Ovary (tissue), 9 donors: ENCODE measurements around the gene GAS6. TPM values are rescaled to one million over a fixed set of nuclear protein-coding genes. Genes with fewer than 3 reads are reported as not detected.

Experiments
- DNase-seq, 5 donors: peaks; one replicate each; pipeline ENCODE4 v3.0.0-alpha.2; 2019 to 2020
- H3K27ac ChIP-seq, 2 donors: fragments of 200-600 bp; one replicate each; pipeline versions ENCODE4 v1.5.1 to v1.8.0; 2019 to 2022
- H3K27me3 ChIP-seq: fragments of 200-600 bp; one replicate; pipeline ENCODE4 v1.8.0; 2022
- H3K36me3 ChIP-seq: fragments of 200-600 bp; sonication (generic); one replicate; pipeline ENCODE4 v1.5.1; 2019
- H3K4me1 ChIP-seq: one replicate; pipeline ENCODE4 v1.8.1; 2013; ENCODE audit warnings: mild to moderate bottlenecking, moderate library complexity; ENCODE audit not compliant: insufficient read depth
- H3K4me3 ChIP-seq: fragments of 200-600 bp; sonication (generic); one replicate; pipeline ENCODE4 v1.5.1; 2017
- H3K9me3 ChIP-seq, 2 donors: fragments of 200-600 bp in 1 of 2; sonication (generic) in 1 of 2; one replicate each; pipeline versions ENCODE4 v1.5.1 to v1.8.1; 2013 to 2019; ENCODE audit warnings: mild to moderate bottlenecking in 1 of 2, moderate library complexity in 1 of 2
- EP300 ChIP-seq: sonication (generic); formaldehyde crosslinking; IDR thresholded peaks from one replicate; pipeline ENCODE4 v1.6.1; 2017; ENCODE audit warnings: antibody characterized with exemption
- POLR2A ChIP-seq: fragments of 450-650 bp; IDR thresholded peaks from one replicate; pipeline ENCODE4 v1.6.1; 2017; ENCODE audit warnings: antibody characterized with exemption, mild to moderate bottlenecking, moderate library complexity
- WGBS, 3 donors: extraction: QIAGEN DNeasy Blood & Tissue Kit in 1 of 3; methylation state at CpG; one replicate each; pipeline versions ENCODE4 v1.1.5 to v1.1.7; 2013 to 2017; 5-methylcytosine and 5-hydroxymethylcytosine counted together
- intact Hi-C, 4 donors: fragments of 100-400 bp; cut with DNase I; formaldehyde crosslinking; loops; one replicate each; pipeline versions ENCODE4 v1.11.0 to v1.15.1; 2022 to 2023
- polyA plus RNA-seq, 2 donors: library from polyadenylated mRNA; stranded (reverse); fragments of 200-250 nt in 1 of 2; fragments of 350-450 nt in 1 of 2; fragmentation: Illumina TruSeq in 1 of 2; extraction: RNeasy Lipid Tissue Mini Kit (QIAGEN cat#74804) in 1 of 2; gene quantifications; one replicate each; pipeline ENCODE4 v1.2.3, GENCODE V29; 2013 to 2014
- total RNA-seq, 7 donors: library from RNA; depleted of rRNA in 2 of 7; stranded (reverse); fragments of >200 nt in 2 of 7; fragmentation: NEBNext Ultra II Directional in 3 of 7; extraction: Animal tissue kit (Norgen Biotek cat#: 25700) in 3 of 7; gene quantifications; one replicate each; pipeline versions ENCODE4 v1.1.0 to v1.2.4, GENCODE V29; 2016 to 2023
- TF ChIP-seq, protein P1 (sequence below), 3 donors: fragments of 450-650 bp in 2 of 3; fragments of 200-600 bp in 1 of 3; IDR thresholded peaks; one replicate each; pipeline versions ENCODE4 v1.5.1 to v1.8.0; 2016 to 2022; ENCODE audit warnings: antibody characterized with exemption in 3 of 3, mild to moderate bottlenecking in 1 of 3
- donor health status: DM: no; HTN: no; CAD: no; lungs with moderate emphysema.
- donor health status: DM: no; HTN: no; CAD: no.
- donor health status: Bipolar disorder and iron deficiency.
- donor health status: DM: yes; HTN: yes; CAD: no.
- donor health status: DM: no; HTN: no; CAD: no.
- donor health status: DM: yes; HTN: yes; CAD: no.

The GAS6 gene
- total and polyA plus RNA-seq, 9 donors = 44.9 to 336 (median 143) TPM

DNA sequence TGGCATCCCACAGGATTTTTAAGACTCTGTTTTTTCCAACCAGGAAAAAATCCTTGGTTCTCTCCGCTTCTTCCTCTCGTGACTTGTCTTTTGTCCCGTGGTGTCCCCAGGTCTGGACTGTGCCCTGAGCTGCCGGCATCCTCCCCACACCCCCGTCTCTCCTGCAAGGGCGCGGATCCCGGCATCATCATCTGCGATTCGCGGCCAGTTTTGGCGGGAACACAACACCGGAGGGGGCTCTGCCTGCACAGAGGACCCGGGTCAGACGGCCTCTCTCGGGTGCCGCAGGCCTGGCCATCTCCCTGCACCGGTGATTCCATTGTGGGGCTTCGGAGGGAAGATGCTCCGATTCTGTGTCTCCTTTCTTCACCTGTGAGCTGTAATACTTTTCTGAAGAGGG, 18.8 kb upstream of the GAS6 start:
- WGBS, 3 donors = 88 to 93% (median 90%) methylated on average over 20 of the region's 20 CpGs
- Histone ChIP-seq H3K27ac (no peak overlapping the region), H3K4me3 (no peak overlapping the region), H3K4me1 (peaks cover 7% of the 10 kb centered on the region), H3K36me3 (no peaks in the 10 kb centered on the region), H3K9me3 (no peaks in the 10 kb centered on the region), H3K27me3 (no peaks in the 10 kb centered on the region)
- intact Hi-C loops = no loop called here
- TF ChIP-seq POLR2A = no peak
- TF ChIP-seq, protein P1, sequence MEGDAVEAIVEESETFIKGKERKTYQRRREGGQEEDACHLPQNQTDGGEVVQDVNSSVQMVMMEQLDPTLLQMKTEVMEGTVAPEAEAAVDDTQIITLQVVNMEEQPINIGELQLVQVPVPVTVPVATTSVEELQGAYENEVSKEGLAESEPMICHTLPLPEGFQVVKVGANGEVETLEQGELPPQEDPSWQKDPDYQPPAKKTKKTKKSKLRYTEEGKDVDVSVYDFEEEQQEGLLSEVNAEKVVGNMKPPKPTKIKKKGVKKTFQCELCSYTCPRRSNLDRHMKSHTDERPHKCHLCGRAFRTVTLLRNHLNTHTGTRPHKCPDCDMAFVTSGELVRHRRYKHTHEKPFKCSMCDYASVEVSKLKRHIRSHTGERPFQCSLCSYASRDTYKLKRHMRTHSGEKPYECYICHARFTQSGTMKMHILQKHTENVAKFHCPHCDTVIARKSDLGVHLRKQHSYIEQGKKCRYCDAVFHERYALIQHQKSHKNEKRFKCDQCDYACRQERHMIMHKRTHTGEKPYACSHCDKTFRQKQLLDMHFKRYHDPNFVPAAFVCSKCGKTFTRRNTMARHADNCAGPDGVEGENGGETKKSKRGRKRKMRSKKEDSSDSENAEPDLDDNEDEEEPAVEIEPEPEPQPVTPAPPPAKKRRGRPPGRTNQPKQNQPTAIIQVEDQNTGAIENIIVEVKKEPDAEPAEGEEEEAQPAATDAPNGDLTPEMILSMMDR (IDR thresholded peaks at IDR 0.05) = no peak
- TF ChIP-seq EP300 = no peak
- DNase-seq = no peak

DNA sequence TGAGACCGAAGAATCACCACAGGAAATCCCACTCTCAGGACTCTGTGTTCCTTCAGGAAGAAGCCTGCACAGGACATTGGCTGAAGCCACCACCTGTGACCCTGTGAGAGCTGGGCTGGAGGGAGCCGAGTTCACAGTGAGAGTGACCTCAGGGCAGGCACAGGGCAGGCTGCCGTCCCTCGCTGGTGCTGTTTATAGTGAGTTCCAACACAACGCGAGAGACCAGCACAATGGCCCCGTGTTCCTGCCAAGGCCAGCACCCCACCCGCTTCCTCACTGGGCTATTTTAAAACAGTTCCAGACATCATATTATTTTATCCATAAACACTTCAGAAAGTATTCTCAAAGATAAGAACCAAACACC, 18.4 kb upstream of the GAS6 start:
- no peaks in the 10 kb centered on the region for H3K36me3 ChIP-seq
- H3K9me3 ChIP-seq = no peaks in the 10 kb centered on the region
- no peak overlapping the region for H3K4me3 ChIP-seq
- 26 to 44% (median 37%) methylated on average over 8 of the region's 8 CpGs for WGBS, 3 donors
- intact Hi-C loops = no loop called here
- TF ChIP-seq EP300 = no peak
- TF ChIP-seq POLR2A = no peak
- TF ChIP-seq, protein P1 (IDR thresholded peaks at IDR 0.05) = no peak
- H3K27ac ChIP-seq = no peak overlapping the region
- DNase-seq = no peak
- H3K4me1 ChIP-seq = peaks cover 7% of the 10 kb centered on the region
- H3K27me3 ChIP-seq = no peaks in the 10 kb centered on the region

DNA sequence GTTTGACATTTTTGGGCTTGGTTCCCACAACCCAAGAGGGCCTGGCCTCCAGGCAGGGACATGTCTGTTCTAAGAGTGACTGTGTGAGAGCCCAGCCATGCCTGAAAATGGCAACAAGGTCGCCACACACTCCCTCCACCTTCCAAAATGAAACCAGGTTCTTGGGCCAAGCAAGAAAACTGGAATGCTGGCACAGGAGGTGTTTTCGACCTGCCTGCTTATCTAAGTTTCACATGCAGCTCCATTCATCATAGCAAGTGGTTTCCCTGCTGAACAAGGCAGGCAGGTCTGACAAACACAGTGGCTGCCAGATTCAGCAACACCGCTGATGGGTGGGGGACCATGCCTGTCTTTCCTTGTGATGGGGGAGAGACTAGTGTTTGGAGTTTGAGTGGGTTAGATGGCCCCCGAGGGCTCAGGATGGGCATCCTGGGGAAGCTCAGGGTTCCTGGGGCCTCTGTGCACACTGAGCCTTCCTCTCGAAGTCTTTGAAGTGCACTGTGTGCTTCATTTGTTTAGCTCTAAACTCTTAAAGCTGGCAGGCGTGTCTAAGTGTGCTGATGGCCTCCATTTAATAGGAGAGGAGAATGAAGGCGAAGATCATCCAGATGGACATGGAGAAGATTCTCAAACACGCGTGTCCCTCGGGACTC, 17.9 kb upstream of the GAS6 start:
- intact Hi-C loops = no loop called here
- H3K36me3 ChIP-seq = no peaks in the 10 kb centered on the region
- no peak overlapping the region for H3K27ac ChIP-seq
- 65 to 76% (median 75%) methylated on average over 10 of the region's 10 CpGs for WGBS, 3 donors
- H3K4me3 ChIP-seq = no peak overlapping the region
- TF ChIP-seq POLR2A (no peak), EP300 (no peak)
- TF ChIP-seq, protein P1 (IDR thresholded peaks at IDR 0.05) = no peak
- no peaks in the 10 kb centered on the region for H3K27me3 ChIP-seq
- DNase-seq = no peak
- peaks cover 7% of the 10 kb centered on the region for H3K4me1 ChIP-seq
- no peaks in the 10 kb centered on the region for H3K9me3 ChIP-seq

DNA sequence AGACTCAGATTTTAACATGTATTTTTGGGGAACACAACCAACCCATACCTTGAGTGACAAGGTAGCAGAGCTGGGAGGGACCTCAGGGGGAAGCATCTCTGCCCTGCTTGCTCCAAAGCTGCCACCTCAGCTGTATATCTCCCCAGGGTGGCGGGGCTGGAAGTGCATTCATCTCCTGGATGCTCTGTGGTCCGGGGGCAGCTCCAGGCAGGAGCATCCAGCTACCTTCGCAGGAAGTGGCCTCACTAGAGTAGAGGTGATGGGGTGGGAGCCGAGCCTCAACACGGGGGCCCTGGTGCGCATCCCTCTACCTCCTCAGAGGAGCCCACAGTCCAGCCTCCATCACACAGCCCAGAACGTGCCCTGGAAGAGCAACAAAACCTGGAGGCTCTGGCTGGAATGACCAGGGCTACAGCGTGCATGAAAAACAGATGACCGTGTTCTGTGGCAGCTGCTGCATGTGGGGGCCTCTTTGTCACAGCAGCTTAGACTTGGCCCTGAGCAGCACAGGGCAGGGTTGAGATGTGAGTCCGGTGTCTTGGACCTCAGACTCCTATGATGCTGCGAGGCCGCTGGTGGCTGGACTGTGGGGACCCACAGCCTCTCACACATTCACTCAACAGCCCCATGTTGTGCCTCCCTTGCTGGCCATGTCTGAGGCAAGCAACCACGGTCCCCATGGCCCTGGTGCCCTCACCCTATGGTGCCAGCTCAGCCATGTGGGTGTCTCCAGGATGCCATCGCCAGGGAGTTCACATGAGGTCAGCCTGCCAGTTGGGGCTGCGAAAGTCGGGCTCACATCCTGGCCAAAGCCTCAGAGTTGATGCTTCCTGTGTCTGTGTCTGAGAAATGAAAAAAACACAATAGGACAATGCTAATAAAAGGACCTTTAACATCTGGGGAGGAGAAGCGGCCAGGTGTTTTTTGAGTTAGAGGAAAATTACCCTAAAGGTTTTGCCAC, 17.1 kb upstream of the GAS6 start:
- Histone ChIP-seq H3K9me3 (no peaks in the 10 kb centered on the region), H3K4me3 (no peak overlapping the region), H3K4me1 (peaks cover 7% of the 10 kb centered on the region), H3K27me3 (no peaks in the 10 kb centered on the region), H3K36me3 (no peaks in the 10 kb centered on the region), H3K27ac (no peak overlapping the region)
- intact Hi-C loops = no loop called here
- TF ChIP-seq POLR2A = no peak
- TF ChIP-seq EP300 = no peak
- TF ChIP-seq, protein P1 (IDR thresholded peaks at IDR 0.05) = no peak
- no peak for DNase-seq
- 88% methylated on average over 17 of the region's 17 CpGs for WGBS, 3 donors
